Measurements from ENCODE around the gene NR2F1.
"Not testable (repeated sequence)": the region's sequence is repeated elsewhere in the genome, so short reads cannot be mapped to it uniquely, and the experiment has no call there.

The NR2F1 gene

DNA sequence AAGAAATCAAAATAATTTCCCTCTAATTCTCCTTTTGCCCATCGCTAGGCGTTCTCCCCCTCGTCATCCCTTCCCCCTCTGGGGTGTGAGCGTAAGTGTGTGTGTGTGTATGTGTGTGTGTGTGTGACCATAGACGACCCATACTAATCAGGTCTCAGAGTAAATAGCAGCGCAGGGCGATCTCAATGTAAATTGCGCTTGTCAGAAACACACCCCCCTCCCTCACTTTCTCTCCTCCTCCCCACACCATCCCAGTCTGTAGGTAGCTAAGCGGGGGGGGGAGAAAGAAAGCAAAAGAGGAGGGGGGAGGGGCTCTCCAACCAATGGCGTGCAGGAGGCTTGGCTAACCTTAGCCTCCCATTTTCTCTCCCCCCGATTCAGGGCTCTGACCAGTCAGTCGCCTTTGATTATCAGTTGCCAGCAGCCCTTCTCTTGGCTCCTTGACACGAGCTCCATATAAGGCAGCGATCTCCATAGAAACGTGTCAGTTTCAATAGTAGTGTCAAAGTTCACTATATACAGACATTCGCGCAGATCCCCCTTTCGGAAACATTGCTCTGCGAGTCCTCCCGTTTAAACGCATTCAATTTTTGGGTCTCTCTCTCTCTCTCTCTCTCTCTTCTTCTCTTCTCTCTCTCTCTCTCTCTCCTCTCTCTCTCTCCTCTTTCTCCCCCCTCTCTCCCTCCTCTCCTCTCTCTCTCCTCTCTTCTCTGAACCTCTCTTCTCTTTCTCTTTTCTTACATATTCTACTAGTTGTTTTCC, at the start of gene NR2F1:
TSS of gene NR2F1 (plus strand) at position 546 of the 762 bp plus-strand sequence. CDS start 1,802 bp downstream, outside the sequence.
- peak; percentile 90 for DNase-seq (ENCODE audit: low read depth, low spot score)

DNA sequence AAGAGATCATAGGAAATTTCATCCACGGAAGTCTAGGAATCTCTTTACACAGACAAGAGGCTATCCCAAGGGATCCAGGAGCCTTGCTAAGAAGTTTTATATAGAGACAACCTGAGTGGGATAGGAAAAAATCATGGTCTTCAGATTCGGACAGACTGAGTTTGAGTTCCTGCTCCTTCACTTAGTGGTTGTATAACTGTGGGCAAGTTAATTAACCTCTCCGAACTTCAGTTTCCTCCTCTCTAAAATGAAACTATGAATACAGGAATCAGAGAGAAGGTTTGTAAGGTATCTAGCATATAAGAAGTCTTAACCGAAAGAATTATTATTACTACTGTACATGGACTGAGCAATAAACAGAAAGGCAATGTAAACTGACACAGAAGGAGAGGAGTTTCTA, 37.1 kb upstream of the NR2F1 start:
- no peak for DNase-seq (ENCODE audit: low read depth, low spot score)

DNA sequence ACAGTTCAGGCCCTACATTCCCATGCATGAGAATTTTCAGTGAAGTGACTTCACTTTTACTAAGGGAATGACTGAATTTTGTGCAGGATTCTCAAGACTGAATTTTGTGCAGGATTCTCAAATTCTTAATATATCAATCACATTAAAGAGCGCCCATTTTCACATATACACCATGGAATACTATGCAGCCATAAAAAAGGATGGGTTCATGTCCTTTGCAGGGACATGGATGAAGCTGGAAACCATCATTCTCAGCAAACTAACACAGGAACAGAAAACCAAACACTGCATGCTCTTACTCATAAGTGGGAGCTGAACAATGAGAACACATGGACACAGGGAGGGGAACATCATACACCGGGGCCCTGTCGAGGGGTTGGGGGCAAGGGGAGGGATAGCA, 33.4 kb upstream of the NR2F1 start:
- DNase-seq (ENCODE audit: low read depth, low spot score): not testable (repeated sequence)

DNA sequence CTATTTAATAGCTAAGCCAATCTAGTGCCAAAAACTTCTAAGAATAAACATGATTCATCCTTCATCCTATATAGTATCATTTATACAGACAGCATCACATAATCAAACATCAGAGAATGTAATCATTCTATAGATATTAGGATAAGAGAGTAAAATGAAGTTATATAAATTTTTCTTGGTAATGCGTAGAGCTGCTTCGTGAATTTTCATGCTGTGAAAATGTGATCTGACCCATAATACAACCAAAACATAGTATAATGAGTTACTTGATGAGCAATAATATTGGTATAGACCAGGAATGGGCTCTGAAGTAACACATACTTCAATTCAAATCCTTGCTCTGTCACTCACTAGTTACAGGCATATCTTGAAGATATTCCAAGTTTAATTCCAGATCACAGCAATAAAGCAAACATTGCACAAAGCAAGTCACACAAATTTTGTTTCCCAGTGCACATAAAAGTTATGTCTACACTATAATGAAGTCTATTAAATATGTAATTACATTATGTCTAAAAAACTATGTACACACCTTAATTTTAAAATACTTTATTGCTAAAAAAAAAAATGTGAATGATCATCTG, 25.9 kb upstream of the NR2F1 start:
- DNase-seq (ENCODE audit: low read depth, low spot score): no peak

DNA sequence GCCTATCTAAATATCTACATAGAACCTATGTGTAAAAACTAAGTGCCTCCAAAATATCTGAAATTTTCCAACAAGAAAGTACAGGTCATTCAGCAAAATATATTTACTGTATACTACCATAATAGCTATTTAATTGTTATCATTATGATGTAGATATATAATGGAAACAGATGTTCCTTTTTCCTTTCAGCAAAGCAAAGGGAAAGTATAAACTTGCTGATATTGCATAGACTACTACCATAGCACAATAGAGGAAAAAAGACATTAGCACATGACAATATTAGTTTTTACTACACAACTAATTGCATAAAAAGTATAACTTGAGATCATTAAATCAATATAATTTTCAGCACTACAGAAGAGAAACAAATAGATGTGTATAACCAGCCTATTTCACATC, 16.9 kb upstream of the NR2F1 start:
- DNase-seq (ENCODE audit: low read depth, low spot score): no peak

DNA sequence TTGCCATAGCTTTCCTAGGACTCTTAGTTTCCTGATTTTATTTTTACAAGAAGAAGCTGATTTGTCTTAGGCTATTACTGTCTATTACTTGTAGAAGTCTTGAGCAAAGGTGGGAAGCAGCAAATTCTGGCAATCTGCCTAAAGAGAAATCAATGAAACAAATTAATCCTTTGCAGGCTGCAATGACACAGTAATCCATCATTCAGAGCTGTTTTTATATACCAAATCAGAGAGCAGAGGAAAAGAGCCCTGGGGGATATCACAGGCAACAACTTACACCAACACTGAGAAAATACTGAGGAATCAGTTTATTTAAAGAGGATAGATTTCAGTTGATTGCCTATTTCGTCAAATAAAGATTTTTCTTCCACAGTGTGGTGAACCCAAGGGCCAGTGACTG, 15.6 kb upstream of the NR2F1 start:
- DNase-seq (ENCODE audit: low read depth, low spot score): no peak

DNA sequence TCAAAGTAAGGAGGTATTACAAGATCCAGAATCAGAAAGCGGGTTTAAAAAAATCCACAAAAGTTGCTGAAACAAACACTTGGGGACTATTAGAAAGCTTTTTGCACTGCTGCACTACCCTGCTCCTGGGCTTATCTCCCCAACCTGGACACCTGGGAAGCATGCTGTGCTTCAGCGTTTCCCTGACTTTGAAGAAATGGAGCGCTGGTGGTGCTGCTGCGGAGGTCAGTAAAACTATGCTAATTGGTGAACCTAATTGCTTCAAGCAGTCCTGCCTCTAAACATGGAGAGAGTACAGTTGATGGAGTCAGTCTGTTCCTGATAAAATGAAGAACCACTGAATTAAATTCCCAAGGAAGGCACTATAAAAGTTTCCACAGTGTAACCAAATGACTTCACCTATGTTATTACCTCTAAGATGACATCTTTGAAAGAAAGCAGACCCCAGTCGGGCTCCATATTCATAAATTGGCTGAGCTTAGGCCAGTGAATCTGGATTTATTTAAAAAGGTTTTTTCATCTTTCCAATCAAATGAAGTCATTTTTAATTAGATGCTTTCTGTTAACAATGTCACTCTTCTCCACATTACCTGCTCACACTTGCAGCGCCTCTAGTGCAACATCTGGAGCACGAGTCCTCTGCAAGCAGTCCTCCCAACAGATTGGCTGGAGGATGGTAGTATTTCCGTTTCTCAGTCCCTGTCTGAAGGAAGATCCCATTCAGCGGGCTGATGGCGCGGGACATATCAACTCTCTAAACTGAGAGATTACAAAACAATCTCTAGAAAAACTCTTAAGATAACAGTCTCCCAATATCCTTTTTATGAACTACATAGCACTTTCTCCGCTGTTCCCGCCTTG, 13.5 kb upstream of the NR2F1 start:
- peak; percentile 51 for DNase-seq (ENCODE audit: low read depth, low spot score)

DNA sequence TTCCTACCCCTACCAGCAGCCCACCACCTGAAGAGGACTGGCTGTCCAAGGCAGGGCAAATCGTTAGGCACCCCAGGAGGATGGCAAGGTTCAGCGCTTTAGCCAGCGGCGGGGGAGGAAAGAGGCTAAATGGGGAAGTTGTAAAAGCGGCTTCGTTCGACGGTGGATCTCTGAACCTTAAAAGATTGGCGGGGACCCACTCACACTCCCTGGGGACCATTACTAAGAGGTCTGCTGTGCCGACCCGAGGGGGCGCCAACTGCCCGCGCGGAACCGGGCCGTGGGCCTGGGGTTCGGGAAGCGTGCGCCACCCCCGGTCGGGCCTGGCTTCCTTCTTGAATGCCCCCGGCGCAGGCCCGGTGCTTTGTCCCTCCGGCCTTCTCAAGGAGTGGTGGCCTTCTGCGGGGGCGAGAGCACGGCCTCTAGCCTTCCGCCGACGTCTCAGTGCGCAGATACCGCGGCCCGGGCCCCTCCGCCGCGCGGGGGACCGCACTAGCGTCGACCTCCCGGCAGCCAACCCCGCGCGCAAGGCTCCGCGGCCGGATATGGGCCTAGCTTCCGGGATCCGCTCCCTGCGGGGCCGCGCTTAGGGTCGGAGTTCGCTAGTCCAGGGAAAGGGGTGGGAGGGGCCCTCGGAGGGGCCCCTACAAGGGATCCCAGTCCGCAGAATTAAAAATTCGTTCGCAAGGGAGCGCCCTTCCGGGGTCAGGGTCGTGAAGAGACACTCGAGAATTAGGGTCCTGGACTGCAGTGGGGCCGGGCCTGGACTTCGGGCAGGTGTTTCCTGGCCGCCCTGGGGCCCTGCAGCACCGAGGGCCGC, 12.5 kb upstream of the NR2F1 start:
- DNase-seq (ENCODE audit: low read depth, low spot score): peak; percentile 56

DNA sequence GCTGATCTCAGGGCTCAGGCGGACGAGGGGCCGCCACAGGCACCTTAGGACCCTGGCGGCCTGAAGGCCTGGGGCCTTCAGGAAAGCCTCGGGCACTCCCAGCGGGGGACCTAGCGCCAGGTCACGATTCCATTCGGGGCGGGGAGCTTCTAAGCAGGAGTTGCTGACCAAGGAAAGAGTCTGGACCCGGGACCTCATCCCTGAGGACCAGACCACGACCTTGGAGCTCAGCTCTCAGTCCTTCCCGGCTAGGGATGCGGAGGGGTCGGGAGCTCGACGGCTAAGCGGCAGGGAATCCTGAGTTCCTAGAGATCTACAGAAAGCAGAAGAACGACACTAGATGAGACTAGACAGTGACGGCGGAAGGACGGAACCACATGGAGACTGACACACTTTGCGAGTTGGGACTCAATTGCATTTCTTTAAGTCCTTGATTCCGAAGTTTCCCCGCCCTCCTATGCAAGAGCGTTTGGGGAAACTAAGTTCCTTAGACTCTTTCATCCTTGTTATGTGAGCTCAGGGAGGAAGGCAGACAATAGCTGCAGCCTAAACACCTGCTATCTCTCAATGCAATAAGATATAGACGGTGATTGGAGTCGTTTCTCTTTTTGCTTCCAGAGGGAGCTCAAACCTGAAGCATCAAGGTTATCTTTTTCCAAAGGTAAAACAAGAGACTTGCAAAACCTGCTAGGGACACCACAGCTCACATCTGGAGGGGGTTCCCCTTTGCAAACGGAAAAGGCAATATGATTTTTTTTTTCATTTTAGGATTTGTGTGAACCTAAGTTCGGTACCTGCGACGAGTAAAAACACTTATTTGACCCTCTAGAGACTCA, 11.7 kb upstream of the NR2F1 start:
- DNase-seq (ENCODE audit: low read depth, low spot score): peak; percentile 49

DNA sequence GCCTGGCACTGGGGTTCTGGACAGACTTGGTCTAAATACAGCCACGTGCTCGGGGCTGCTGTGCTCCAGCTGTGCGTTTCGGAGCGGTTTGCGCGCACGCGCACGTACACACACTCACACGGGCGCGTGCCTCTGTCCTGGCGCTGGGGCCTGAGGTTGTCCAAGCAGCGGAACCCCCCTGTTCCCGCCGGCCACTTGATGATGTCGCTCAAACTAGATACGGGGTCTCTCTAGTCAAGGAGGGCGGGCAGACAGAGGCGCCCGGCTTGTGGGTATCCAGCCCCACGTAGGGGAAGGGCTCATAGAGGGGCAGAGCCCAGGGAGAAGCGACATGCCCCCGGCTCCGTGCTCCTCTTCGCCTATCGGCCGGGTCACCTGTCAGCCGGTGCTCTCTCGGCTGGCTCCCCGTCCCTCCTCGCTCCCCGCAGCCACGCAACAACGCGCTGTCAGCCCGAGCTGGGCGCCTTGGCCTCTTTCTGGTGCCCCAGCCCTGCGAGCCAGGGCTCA, 10.9 kb upstream of the NR2F1 start:
- peak; percentile 50 for DNase-seq (ENCODE audit: low read depth, low spot score)

DNA sequence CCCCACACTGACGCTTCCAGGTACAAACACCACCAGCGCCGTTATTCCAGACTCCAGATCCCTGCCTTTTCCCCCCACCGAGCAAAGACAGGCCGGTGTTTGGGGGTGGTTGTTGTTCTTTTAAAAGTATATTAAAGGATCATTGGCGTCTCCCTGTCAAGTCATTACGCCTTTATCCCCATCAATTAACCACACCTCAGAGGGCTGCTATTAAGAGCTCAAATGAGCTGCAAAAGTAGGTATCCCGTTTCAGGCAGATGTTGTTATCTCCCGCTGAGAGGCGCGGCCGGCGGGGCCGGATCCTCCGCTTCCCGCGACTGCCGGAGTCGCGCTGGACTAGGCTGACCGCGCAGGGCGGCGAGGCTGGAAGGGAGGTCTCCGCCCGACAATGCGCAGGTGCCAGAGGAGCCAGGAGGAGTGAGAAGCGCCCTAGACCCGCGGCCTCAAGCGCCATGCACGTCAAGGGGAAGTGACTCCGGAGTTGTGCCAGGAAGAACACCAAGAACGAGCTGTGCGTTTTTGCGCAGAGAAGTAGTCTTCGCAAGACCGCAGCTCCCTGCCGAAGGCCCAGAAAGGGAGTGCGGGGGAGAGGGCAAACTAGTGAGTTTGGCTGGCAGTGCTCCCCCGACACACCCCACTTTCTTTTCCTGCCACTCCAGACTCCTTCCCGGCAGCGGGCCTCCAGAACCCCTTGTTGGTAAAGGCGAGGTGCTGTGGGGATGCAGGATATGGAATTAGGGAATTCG, 10.2 kb upstream of the NR2F1 start:
- DNase-seq (ENCODE audit: low read depth, low spot score): peak; percentile 79

DNA sequence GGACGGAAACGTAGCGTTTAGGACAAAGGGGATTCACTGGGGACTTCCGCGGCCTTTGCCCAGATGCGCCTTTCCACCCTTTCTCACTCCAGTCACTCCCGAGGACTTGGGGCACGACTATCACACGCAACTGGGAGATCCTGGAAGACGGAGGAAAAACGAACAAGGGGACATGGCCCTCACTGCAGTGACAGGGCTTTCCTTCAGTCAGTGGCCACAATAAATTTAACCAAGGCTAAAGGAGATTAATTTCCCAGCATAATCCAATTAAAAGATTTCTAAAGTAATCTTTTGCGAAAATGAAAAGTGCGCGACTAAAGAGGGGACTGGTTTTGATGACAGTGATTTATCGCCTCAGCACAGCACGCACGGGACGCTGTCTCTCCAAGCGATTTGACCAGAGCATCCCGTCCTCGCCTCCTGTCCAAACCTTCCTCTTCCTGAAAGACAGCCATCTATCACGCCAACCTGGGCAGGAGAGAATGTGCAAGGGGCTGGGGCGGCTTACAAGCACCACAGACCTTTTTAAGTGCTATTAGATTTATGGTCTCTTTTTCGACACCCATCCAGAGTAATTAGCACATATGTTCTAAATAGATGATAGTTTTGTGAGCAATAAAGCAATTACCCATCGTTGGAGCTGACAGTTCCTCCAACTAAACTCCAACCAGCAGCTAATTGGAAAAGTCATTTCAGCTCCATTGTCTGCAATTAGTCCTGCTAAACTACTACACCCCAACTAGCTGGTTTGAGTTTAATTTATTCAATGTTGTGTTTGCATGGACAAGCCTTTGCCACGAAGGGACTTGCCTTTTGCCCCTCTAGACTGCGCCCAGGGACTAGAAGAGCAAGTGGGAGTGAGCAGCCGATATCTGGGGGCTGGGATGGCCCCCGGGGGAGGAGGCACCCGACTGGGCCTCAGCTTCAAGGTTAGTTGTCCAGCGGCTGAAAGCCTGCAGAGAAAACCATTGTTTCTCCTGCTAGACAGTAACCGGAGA, 9.4 kb upstream of the NR2F1 start:
- peak; percentile 49 for DNase-seq (ENCODE audit: low read depth, low spot score)

DNA sequence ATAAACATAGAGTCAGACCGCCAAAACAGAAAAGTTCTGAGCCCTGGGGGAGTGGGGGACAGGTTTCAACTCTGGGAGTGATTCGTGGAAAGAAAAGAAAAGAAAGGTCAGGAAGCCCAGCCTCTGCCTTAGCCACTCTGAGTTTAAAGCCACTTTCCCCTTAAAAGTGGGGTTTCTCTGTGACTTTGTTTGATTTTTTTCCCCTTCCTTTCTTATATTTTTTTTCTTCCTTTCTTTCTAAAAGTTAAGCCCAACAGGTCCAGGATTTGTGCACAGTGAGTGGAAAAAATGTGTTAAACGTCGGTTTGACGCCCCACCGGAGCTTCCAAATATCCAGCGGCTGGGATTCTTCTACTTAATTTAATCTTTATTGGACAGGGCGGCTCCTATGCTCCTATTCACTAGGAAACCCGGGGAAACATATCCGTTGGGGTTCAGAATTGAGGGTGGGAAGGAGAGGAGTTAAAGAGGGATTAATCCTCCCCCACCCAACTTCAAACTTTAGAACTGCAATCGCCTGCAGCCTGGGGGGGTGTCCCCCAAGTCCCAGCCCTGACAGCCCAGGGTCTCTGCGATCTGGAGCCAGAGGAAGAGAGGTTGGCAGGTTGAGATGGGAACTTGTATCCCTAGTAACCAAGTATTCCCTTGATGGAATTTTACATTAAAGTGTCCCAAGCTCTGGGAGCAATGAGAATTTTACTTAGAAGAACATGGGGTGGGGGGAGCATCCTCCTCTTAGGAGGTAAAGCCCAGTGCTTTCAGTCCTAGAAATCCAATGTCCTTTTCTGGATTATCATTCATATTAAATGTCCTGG, 8.3 kb upstream of the NR2F1 start:
- DNase-seq (ENCODE audit: low read depth, low spot score): no peak

DNA sequence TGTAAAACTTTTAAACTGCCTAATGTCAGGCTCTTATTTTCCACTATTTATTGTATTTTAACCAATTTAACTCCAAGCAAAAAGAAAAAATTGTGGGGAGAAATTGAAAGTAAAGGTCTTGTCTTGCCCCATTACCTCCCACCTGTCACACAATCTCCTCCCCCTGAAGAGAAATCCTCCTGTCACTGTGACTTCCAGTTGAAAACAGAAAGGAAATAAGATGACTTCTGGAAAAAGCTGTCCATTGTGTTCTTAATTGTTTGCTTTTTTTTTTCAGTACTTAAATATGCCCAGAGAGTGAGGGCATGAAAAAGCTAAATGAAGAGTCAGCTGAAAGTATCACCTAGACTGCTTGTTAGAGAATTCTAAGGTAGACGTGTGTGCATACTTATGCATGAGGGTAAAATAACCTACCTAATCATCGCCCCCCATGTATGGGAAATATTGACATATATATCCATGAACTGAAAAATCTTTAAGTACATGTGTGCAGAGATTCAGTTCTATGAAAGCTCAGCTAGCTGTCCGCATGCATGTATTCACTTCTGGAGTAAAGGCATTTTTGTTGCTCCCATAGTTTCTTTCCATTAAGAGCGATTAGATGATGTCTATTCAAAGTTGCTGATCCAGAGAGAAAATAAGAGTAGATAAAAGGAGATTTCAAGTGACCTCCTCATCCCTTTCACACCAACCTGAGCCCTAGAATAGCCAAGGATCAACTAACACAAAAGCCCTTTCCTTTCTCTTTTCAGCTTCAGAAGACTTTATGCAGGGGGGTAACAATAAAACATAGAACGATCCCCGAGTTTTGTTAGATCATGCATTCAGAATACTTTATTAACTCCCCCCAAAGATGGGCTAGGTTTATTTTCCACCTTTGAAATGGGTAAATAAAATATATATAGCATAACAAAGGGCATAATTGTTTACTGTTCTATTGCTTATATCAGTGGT, 7.3 kb upstream of the NR2F1 start:
- DNase-seq (ENCODE audit: low read depth, low spot score): no peak

DNA sequence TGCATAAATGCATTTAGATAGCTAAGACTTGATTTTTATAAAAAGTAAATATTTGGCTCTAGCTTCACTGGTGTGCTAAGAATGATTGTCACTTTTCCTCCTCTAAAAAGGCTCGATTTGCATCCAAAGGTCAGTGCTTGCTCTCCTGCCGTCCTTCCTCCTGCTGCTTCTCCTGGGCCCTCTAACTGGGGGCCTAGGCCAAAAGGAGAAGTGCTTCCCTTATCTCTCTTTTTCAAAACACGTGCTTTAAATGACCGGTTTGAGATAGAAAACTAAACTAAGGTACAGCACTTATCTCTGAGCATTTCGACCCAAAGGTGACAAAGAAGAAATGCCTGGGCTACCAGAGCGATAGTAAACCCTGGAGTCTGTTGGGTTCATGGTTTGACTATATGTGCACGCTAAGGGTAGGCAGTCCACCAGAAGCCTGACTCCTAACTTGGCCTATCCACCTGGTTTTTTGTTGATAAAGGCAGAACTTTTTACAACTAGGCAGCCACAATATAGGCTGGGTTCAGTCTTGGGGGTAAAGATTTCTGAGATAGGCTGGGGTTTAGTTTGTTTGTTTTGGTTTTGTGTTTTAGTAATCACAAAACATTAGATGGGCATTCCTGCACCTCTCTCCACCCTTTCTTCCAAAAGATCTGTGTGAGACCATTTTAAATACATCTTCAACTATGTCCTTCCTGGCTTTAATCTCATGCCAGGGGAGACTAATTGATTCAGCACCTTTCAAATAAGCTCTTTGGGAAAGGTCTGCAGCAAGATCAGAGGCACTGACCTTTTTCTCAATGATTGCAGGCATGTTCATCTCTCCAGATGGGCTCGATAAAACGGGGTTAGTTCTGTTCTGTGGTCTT, 5.8 kb upstream of the NR2F1 start:
- no peak for DNase-seq (ENCODE audit: low read depth, low spot score)

Measured in ELF-1 (cell line).